ENCODE data around the gene SEPTIN2.

The SEPTIN2 gene

DNA sequence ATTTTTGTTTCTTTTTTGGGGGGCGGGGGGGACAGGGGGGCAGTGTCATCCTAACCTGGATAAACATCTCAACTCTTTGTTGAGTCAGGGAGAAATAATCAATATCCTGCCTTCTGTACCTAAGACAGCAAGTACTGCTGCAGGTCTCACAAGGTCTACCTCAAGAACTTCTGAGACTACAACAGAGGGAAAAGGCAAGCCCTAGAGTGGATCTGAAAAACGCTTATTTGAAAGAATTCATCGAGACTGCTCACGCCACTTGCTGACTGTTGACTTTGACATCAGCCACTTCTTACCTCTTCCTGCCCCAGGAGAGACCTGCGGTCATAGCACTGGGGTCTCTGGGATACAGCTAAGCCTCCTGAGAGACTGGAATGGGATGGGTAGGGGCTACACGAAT lies 8.7 kb upstream of the SEPTIN2 start:
- H3K27ac ChIP-seq = no peak overlapping the region
- H3K36me3 ChIP-seq (replicated peaks) = no peaks in the 10 kb centered on the region
- no peaks in the 10 kb centered on the region for H3K27me3 ChIP-seq (replicated peaks)
- in situ Hi-C loops (cut with HindIII; ENCODE audit: low pct_ligation_motif_present, low sequenced_read_pairs) = no loop called here
- TF ChIP-seq, protein P1, sequence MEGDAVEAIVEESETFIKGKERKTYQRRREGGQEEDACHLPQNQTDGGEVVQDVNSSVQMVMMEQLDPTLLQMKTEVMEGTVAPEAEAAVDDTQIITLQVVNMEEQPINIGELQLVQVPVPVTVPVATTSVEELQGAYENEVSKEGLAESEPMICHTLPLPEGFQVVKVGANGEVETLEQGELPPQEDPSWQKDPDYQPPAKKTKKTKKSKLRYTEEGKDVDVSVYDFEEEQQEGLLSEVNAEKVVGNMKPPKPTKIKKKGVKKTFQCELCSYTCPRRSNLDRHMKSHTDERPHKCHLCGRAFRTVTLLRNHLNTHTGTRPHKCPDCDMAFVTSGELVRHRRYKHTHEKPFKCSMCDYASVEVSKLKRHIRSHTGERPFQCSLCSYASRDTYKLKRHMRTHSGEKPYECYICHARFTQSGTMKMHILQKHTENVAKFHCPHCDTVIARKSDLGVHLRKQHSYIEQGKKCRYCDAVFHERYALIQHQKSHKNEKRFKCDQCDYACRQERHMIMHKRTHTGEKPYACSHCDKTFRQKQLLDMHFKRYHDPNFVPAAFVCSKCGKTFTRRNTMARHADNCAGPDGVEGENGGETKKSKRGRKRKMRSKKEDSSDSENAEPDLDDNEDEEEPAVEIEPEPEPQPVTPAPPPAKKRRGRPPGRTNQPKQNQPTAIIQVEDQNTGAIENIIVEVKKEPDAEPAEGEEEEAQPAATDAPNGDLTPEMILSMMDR (IDR thresholded peaks at IDR 0.05; ENCODE audit: low read depth, low read length, missing control alignments) = no peak
- H3K4me3 ChIP-seq (ENCODE audit: low read depth, low read length) = no peak overlapping the region
- no peak for DNase-seq

DNA sequence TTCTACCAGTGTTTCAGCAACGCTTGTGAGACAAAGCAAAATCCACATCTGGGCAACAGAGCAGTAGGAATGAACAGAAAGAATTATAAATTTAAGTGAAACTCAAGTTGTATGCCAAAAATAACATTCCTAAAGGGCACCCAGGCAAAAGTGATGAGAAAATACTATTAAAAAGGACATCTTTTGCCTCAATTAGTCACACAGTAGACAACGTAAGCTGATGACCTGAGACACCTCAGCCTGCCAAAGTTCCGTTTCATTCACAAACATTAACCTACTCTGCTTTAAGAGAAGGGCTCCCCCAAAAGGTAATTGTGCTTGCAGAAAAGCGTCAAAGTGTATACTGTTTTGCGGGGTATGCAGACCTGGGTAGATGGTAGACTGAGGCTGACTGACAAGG lies 7.5 kb upstream of the SEPTIN2 start:
- Histone ChIP-seq H3K36me3 (replicated peaks) (no peaks in the 10 kb centered on the region), H3K27me3 (replicated peaks) (no peaks in the 10 kb centered on the region), H3K27ac (no peak overlapping the region), H3K4me3 (ENCODE audit: low read depth, low read length) (no peak overlapping the region)
- DNase-seq = no peak
- TF ChIP-seq, protein P1 (IDR thresholded peaks at IDR 0.05; ENCODE audit: low read depth, low read length, missing control alignments) = no peak
- in situ Hi-C loops (cut with HindIII; ENCODE audit: low pct_ligation_motif_present, low sequenced_read_pairs) = no loop called here

DNA sequence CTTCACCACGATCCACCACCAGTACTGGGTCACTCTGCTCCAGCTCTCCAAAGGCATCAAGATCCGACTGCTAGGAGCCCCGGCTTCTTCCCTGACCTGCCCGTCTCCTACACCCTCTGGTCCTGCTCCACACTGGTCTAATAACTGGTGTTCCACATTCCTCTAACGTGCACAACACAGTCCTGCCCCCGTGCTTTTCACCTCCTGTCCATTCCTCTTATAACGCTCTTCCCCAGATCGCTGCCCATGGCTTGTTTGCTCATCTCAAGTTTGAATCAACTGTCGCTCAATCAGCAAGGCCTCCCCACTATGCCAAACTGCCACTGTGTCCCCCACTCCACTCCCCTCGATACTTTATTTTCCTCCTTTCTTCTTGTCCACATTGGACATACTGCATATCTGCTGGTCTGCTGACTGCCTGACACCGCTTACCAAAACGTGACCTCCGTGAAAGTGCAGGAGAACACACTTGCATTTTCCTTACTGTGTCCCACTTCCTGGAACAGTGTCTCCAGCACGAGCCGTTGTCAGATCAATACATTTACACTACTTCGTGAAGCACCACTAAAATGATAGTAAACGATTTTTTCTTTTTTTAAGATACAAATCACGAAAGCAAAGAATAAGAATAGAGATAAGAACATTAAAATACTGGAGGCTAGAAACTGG lies 6.8 kb upstream of the SEPTIN2 start:
- DNase-seq = no peak
- in situ Hi-C loops (cut with HindIII; ENCODE audit: low pct_ligation_motif_present, low sequenced_read_pairs) = no loop called here
- Histone ChIP-seq H3K27ac (no peak overlapping the region), H3K4me3 (ENCODE audit: low read depth, low read length) (no peak overlapping the region), H3K36me3 (replicated peaks) (no peaks in the 10 kb centered on the region), H3K27me3 (replicated peaks) (no peaks in the 10 kb centered on the region)
- TF ChIP-seq, protein P1 (IDR thresholded peaks at IDR 0.05; ENCODE audit: low read depth, low read length, missing control alignments) = no peak

DNA sequence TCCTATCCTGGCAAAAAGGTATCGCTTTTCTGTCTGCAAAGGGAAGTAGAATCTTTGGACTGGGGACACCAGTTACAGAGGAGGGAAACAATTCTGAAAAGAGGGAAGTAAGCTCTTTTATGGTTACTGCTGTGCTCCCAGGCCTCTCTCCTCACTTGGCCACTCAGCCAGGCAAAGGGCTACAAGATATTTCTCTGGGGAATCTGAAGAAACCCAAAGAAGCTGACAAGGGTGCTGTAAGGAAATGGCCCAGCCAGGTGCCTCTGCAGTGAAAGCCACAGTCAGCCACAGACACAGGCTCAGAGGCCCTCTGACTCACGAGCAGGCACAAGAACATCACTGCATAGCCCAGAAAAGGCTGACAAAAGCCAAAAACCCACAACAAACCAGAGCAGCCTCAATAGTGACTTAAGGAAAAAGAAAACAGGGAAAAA lies 6.0 kb upstream of the SEPTIN2 start:
- Histone ChIP-seq H3K4me3 (ENCODE audit: low read depth, low read length) (no peak overlapping the region), H3K36me3 (replicated peaks) (no peaks in the 10 kb centered on the region), H3K27me3 (replicated peaks) (no peaks in the 10 kb centered on the region), H3K27ac (no peak overlapping the region)
- TF ChIP-seq, protein P1 (IDR thresholded peaks at IDR 0.05; ENCODE audit: low read depth, low read length, missing control alignments) = no peak
- in situ Hi-C loops (cut with HindIII; ENCODE audit: low pct_ligation_motif_present, low sequenced_read_pairs) = no loop called here
- peak; percentile 72 for DNase-seq

DNA sequence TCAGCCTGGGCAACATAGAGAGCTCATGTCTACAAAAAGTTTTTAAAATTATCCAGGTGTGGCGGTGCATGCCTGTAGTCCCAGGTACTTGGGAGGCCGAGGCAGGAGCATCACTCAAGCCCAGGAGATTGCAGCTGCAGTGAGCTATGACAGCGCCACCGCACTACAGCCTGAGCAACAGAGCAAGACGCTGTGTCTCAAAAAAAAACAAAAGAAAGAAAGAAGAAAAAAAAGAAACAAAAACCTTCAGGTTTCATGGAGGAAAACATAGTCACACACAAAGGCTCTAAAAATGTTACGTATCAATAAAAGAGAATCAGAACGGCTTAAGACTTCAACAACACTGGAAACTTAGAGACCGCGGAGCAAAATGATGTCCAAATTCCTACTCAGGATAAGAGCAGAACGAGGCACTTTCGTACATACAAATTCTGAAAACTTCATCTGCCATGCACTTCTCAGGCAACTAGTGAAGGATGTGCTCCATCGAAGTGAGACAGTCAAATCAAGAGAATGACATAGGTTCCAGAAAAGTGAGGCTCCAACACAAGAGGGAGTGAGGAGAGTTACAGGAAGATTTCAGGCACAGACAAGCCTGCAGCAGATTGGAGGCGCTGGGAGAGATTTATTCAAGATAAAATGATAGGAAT lies 4.7 kb upstream of the SEPTIN2 start:
- in situ Hi-C loops (cut with HindIII; ENCODE audit: low pct_ligation_motif_present, low sequenced_read_pairs) = no loop called here

More for the DNA sequence above, 4.7 kb upstream of the SEPTIN2 start:
- no peak overlapping the region for H3K27ac ChIP-seq
- no peak for DNase-seq
- H3K4me3 ChIP-seq (ENCODE audit: low read depth, low read length) = no peak overlapping the region
- TF ChIP-seq, protein P1 (IDR thresholded peaks at IDR 0.05; ENCODE audit: low read depth, low read length, missing control alignments) = peak; percentile 3
- no peaks in the 10 kb centered on the region for H3K27me3 ChIP-seq (replicated peaks)
- H3K36me3 ChIP-seq (replicated peaks) = no peaks in the 10 kb centered on the region

Measured in brain microvascular endothelial cell (primary cell).